HCT116 (cell line): ENCODE data around the gene PPM1M. TPM values are rescaled to one million over a fixed set of nuclear protein-coding genes. Genes with fewer than 3 reads are reported as not detected.

Experiments
- ATAC-seq: fragments of 200-7000 bp; cut with Tn5 transposase; 2 replicates; pipeline ENCODE4 v1.9.1; 2020; ENCODE audit warnings: mild to moderate bottlenecking, moderate library complexity
- BruUV-seq: library from RNA; stranded (reverse); fragments of 400-500 nt; replicated peaks from 2 replicates; lab custom pipeline; 2021; lab: Mats Ljungman, UMichigan
- CTCF ChIA-PET: fragments of 300-600 bp; sonication (Branson Sonifier 250); formaldehyde crosslinking; loops from one replicate; lab custom pipeline; 2021; ENCODE audit warnings: antibody characterized with exemption; lab: Charles Lee
- POLR2A ChIA-PET: fragments of 300-600, 350-600 bp; sonication (Branson Sonifier 250); formaldehyde crosslinking; loops from one replicate; lab custom pipeline; 2021; ENCODE audit warnings: antibody characterized with exemption; lab: Charles Lee
- RAD21 ChIA-PET, 2 experiments: fragments of 300-600 bp; sonication (Branson Sonifier 250); formaldehyde crosslinking; loops; one replicate each; lab custom pipeline; 2023; ENCODE audit warnings: low total read pairs in 2 of 2; ENCODE audit not compliant: uncharacterized antibody in 2 of 2, unreplicated experiment in 2 of 2, low non-redundant PET in 1 of 2; lab: Charles Lee
- DNase-seq: peaks from one replicate; pipeline ENCODE4 v3.0.0-alpha.2; 2010; ENCODE audit warnings: low read depth, low spot score
- H2AFZ ChIP-seq: fragments of 200-600 bp; shearing (Covaris generic), sonication (generic); 2 replicates; pipeline ENCODE4 v1.6.1; 2017; ENCODE audit warnings: low read depth, mixed run types, mixed read lengths, antibody characterized with exemption, low read length; ENCODE audit not compliant: poor library complexity, severe bottlenecking
- H3K27ac ChIP-seq: 2 replicates; pipeline ENCODE4 v1.5.1; 2012; ENCODE audit warnings: low read depth, low read length
- H3K27me3 ChIP-seq: fragments of 200-600 bp; sonication (generic); 2 replicates; pipeline ENCODE4 v1.6.1; 2016; ENCODE audit warnings: mixed run types, low read length, mixed read lengths; ENCODE audit not compliant: insufficient read depth
- H3K36me3 ChIP-seq, 2 experiments: fragments of 200-500 bp in 1 of 2; fragments of 200-600 bp in 1 of 2; sonication (Bioruptor generic) in 1 of 2; sonication (generic) in 1 of 2; 2 replicates each; pipeline versions ENCODE4 v1.5.1 to v1.6.1; 2014 to 2016; ENCODE audit warnings: low read length in 2 of 2, inconsistent platforms in 1 of 2, mixed read lengths in 1 of 2, mixed run types in 1 of 2; ENCODE audit not compliant: insufficient read depth in 2 of 2, control insufficient read depth in 1 of 2
- H3K4me1 ChIP-seq, 2 experiments: fragments of 200-600 bp in 1 of 2; sonication (generic) in 1 of 2; 2 replicates each; pipeline versions ENCODE4 v1.5.1 to v1.6.1; 2012 to 2017; ENCODE audit warnings: low read length in 2 of 2, inconsistent platforms in 1 of 2, mild to moderate bottlenecking in 1 of 2, mixed read lengths in 1 of 2, mixed run types in 1 of 2, moderate library complexity in 1 of 2; ENCODE audit not compliant: insufficient read depth in 2 of 2, control insufficient read depth in 1 of 2
- H3K4me2 ChIP-seq: fragments of 200-600 bp; sonication (generic); 2 replicates; pipeline ENCODE4 v1.6.1; 2017; ENCODE audit warnings: mixed run types, low read length, mixed read lengths
- H3K4me3 ChIP-seq, 2 experiments: fragments of 200-600 bp in 1 of 2; sonication (generic) in 1 of 2; replicated peaks in 1 of 2; 2 replicates each; pipeline ENCODE4 v1.5.1; 2011 to 2016; ENCODE audit warnings: low read length in 2 of 2, control low read depth in 1 of 2, low read depth in 1 of 2, mild to moderate bottlenecking in 1 of 2, mixed read lengths in 1 of 2, mixed run types in 1 of 2
- H3K79me2 ChIP-seq: fragments of 200-600 bp; sonication (generic); 2 replicates; pipeline ENCODE4 v1.6.1; 2017; ENCODE audit warnings: mild to moderate bottlenecking, mixed run types, low read length, moderate library complexity, mixed read lengths; ENCODE audit not compliant: insufficient read depth
- H3K9ac ChIP-seq: fragments of 200-600 bp; sonication (generic); 2 replicates; pipeline ENCODE4 v1.6.1; 2016; ENCODE audit warnings: low read length, mixed read lengths
- H3K9me2 ChIP-seq: fragments of 200-600 bp; sonication (generic), shearing (Covaris generic); 2 replicates; pipeline ENCODE4 v1.6.1; 2017; ENCODE audit warnings: mixed run types, mild to moderate bottlenecking, moderate library complexity; ENCODE audit not compliant: insufficient read depth
- H3K9me3 ChIP-seq, 2 experiments: fragments of 200-500 bp in 1 of 2; fragments of 200-600 bp in 1 of 2; sonication (Bioruptor generic) in 1 of 2; sonication (generic) in 1 of 2; 2 replicates each; pipeline ENCODE4 v1.6.1; 2014 to 2017; ENCODE audit warnings: low read length in 2 of 2, mixed read lengths in 2 of 2, inconsistent platforms in 1 of 2, low read depth in 1 of 2, mild to moderate bottlenecking in 1 of 2, mixed run types in 1 of 2, moderate library complexity in 1 of 2; ENCODE audit not compliant: control insufficient read depth in 1 of 2, insufficient read depth in 1 of 2
- H4K20me1 ChIP-seq: fragments of 200-600 bp; sonication (generic), shearing (Covaris generic); 2 replicates; pipeline ENCODE4 v1.6.1; 2017; ENCODE audit warnings: mixed run types, mild to moderate bottlenecking, moderate library complexity; ENCODE audit not compliant: insufficient read depth
- POLR2AphosphoS5 ChIP-seq: IDR thresholded peaks from 2 replicates; pipeline ENCODE4 v1.6.1; 2011; ENCODE audit warnings: mild to moderate bottlenecking, low read depth, low read length, moderate library complexity
- REST ChIP-seq: IDR thresholded peaks from 2 replicates; pipeline ENCODE4 v1.6.1; 2012; ENCODE audit warnings: low read depth
- intact Hi-C: fragments of 100-400 bp; cut with micrococcal nuclease; formaldehyde crosslinking; loops from 2 replicates; pipeline ENCODE4 v1.10.0; 2022
- total RNA-seq: library from RNA; stranded (reverse); gene quantifications from one replicate; pipeline ENCODE4 v1.2.1, GENCODE V29; 2021; ENCODE audit not compliant: unreplicated experiment

The PPM1M gene
- total RNA-seq, 1 experiment from 2014 or later: 16.6 TPM

- Histone ChIP-seq H3K9me3 (no peaks in the 10 kb centered on the region), H3K9ac (peak overlapping the region; percentile 87), H3K9me2 (no peaks in the 10 kb centered on the region), H3K36me3 (no peaks in the 10 kb centered on the region; a peak in 1 of 4 replicates), H3K4me1 (peaks cover 33 to 41% of the 10 kb centered on the region in 2 experiments), H4K20me1 (no peaks in the 10 kb centered on the region), H3K4me3 (peak overlapping the region; percentile 87 to 93), H3K27ac (peak overlapping the region; percentile 98), H3K27me3 (no peaks in the 10 kb centered on the region), H3K79me2 (peaks cover 29% of the 10 kb centered on the region), H2AFZ (no peak overlapping the region), H3K4me2 (peak overlapping the region; percentile 84)
- POLR2A ChIA-PET: interaction anchor here (1.0 to 2.6 kb wide), 8 partner anchors 12 to 101 kb away, joined by 3 to 11 read pairs (median 4); partner anchors contain the start of gene WDR82
- RAD21 ChIA-PET: interaction anchor here in 1 of 2 experiments (0.7 to 1.3 kb wide), 2 partner anchors 84 to 1472 kb away, joined by 3 read pairs; partner anchors contain the start of gene POC1A
- DNase-seq (no peak), ATAC-seq (peak; percentile 2; the same call in 1 of the 2 replicates)
- intact Hi-C loops: loop anchor here (2.0 kb wide), 1 partner anchor 39 kb away; no protein-coding TSS in a partner anchor
- TSS peak; percentile 76 for BruUV-seq
- TF ChIP-seq POLR2AphosphoS5 (0 out of 2 replicates have a peak, but pooled peaks have one; percentile 15), REST (no peak)
- CTCF ChIA-PET: interaction anchor here (1.1 to 3.1 kb wide), 2 partner anchors 18 to 208 kb away, joined by 3 to 18 read pairs; no protein-coding TSS in a partner anchor
Observed at GRCh38 chr3:52238193-52238760, 7.3 kb upstream of the PPM1M start.
